Smooth muscle cell (in vitro differentiated cells): ENCODE data around the gene IDH3G. TPM values are rescaled to one million over a fixed set of nuclear protein-coding genes. Genes with fewer than 3 reads are reported as not detected.

Experiments
- DNase-seq: peaks from one replicate; lab custom pipeline; 2025; ENCODE audit not compliant: unreplicated experiment; lab: John Stamatoyannopoulos, UW
- H2AFZ ChIP-seq: fragments of 200-600 bp; sonication (generic); 2 replicates; pipeline ENCODE4 v1.6.0; 2016; ENCODE audit warnings: antibody characterized with exemption, low read depth, mild to moderate bottlenecking
- H3F3A ChIP-seq: fragments of 200-600 bp; sonication (generic); 2 replicates; pipeline ENCODE4 v1.6.0; 2017; ENCODE audit warnings: antibody characterized with exemption, low read depth
- H3K27ac ChIP-seq: fragments of 200-600 bp; sonication (generic); 2 replicates; pipeline ENCODE4 v1.5.1; 2016; ENCODE audit warnings: low read depth, mild to moderate bottlenecking
- H3K27me3 ChIP-seq: fragments of 200-600 bp; sonication (generic); 2 replicates; pipeline ENCODE4 v1.6.1; 2016; ENCODE audit warnings: low read depth, mild to moderate bottlenecking
- H3K36me3 ChIP-seq: fragments of 200-600 bp; sonication (generic); 2 replicates; pipeline ENCODE4 v1.5.1; 2016; ENCODE audit warnings: low read depth
- H3K4me1 ChIP-seq: fragments of 200-600 bp; sonication (generic); 2 replicates; pipeline ENCODE4 v1.5.1; 2016; ENCODE audit warnings: low read depth
- H3K4me2 ChIP-seq: fragments of 200-600 bp; sonication (generic); 2 replicates; pipeline ENCODE4 v1.6.0; 2016; ENCODE audit warnings: mild to moderate bottlenecking
- H3K4me3 ChIP-seq: fragments of 200-600 bp; sonication (generic); 2 replicates; pipeline ENCODE4 v1.5.1; 2016; ENCODE audit warnings: mild to moderate bottlenecking
- H3K79me2 ChIP-seq: fragments of 200-600 bp; sonication (generic); 2 replicates; pipeline ENCODE4 v1.6.0; 2016; ENCODE audit warnings: low read depth, mild to moderate bottlenecking
- H3K9ac ChIP-seq: fragments of 200-600 bp; sonication (generic); 2 replicates; pipeline ENCODE4 v1.6.0; 2016; ENCODE audit warnings: low read depth
- H3K9me3 ChIP-seq: fragments of 200-600 bp; sonication (generic); replicated peaks from 2 replicates; pipeline ENCODE4 v1.5.1; 2016; ENCODE audit warnings: low read depth
- H4K20me1 ChIP-seq: fragments of 200-600 bp; sonication (generic); 2 replicates; pipeline ENCODE4 v1.6.0; 2016; ENCODE audit warnings: low read depth
- WGBS: methylation state at CpG from one replicate; pipeline ENCODE4 v1.1.7; 2016; ENCODE audit warnings: low lambda C conversion rate; 5-methylcytosine and 5-hydroxymethylcytosine counted together
- polyA plus RNA-seq: library from polyadenylated mRNA; unstranded; fragments of >200 nt; fragmentation: Nextera tagmentation; extraction: Ambion mirVana; gene quantifications from 2 replicates; pipeline ENCODE4 v1.2.1, GENCODE V29; 2016
- total RNA-seq: library from RNA; depleted of rRNA; stranded (reverse); fragments of >200 nt; gene quantifications from 2 replicates; pipeline ENCODE4 v1.2.3, GENCODE V29; 2014
- TF ChIP-seq, protein P1 (sequence below): fragments of 200-600 bp; sonication (generic); IDR thresholded peaks from 2 replicates; pipeline ENCODE4 v1.5.1; 2017; ENCODE audit warnings: borderline replicate concordance, mild to moderate bottlenecking, antibody characterized with exemption; ENCODE audit not compliant: insufficient read depth, poor library complexity, severe bottlenecking

IDH3G gene
- total and polyA plus RNA-seq, 2 experiments from 2014 or later, result 86.0 to 88.9 TPM

DNA sequence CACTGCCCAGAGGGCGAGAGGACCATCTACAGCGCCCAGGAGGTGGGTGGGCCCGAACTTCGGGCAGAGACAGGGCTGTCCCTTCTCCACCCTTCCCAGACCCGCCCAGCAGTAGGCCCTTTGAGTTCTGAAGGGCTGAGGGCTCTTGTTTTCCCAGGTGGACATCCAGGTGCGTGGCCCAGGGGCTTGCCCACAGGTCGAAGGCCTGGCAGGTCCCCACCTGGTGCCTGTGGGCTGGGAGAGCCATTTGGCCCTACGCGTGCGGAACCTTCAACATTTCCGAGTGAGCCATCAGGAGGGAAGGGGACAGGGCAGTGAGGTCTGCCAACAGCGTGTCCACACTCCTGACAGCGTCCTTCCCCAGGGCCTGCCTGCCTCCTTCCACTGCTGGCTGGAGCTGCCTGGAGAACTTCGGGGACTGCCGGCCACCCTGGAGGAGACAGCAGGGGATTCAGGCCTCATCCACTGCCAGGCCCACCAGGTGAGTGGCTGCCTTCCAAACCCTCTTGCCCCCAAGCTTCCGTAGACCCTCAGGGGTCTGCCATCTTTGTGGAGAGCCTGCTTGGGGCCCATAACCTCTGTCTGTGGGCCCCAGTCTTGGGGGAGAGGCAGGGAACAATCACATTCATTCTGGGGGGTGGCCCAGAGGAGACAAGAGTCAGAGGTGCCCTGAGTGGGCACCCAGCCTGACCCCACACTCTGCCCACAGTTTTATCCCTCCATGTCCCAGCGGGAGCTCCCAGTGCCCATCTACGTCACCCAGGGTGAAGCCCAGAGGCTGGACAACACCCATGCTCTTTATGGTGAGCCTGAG lies 23.4 kb downstream of the IDH3G start:
- WGBS, result 87% methylated on average over 18 of the region's 18 CpGs
- H4K20me1 ChIP-seq, result no peaks in the 10 kb centered on the region
- no peak overlapping the region for H3K4me3 ChIP-seq
- TF ChIP-seq, protein P1, sequence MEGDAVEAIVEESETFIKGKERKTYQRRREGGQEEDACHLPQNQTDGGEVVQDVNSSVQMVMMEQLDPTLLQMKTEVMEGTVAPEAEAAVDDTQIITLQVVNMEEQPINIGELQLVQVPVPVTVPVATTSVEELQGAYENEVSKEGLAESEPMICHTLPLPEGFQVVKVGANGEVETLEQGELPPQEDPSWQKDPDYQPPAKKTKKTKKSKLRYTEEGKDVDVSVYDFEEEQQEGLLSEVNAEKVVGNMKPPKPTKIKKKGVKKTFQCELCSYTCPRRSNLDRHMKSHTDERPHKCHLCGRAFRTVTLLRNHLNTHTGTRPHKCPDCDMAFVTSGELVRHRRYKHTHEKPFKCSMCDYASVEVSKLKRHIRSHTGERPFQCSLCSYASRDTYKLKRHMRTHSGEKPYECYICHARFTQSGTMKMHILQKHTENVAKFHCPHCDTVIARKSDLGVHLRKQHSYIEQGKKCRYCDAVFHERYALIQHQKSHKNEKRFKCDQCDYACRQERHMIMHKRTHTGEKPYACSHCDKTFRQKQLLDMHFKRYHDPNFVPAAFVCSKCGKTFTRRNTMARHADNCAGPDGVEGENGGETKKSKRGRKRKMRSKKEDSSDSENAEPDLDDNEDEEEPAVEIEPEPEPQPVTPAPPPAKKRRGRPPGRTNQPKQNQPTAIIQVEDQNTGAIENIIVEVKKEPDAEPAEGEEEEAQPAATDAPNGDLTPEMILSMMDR, result no peak
- no peak overlapping the region for H3K9ac ChIP-seq
- no peaks in the 10 kb centered on the region for H3K36me3 ChIP-seq
- no peaks in the 10 kb centered on the region for H3F3A ChIP-seq
- DNase-seq, result no peak
- H2AFZ ChIP-seq, result no peak overlapping the region
- H3K27me3 ChIP-seq, result no peaks in the 10 kb centered on the region
- no peaks in the 10 kb centered on the region for H3K9me3 ChIP-seq
- no peak overlapping the region for H3K27ac ChIP-seq
- H3K4me2 ChIP-seq, result no peak overlapping the region
- H3K79me2 ChIP-seq, result no peaks in the 10 kb centered on the region
- no peaks in the 10 kb centered on the region for H3K4me1 ChIP-seq

DNA sequence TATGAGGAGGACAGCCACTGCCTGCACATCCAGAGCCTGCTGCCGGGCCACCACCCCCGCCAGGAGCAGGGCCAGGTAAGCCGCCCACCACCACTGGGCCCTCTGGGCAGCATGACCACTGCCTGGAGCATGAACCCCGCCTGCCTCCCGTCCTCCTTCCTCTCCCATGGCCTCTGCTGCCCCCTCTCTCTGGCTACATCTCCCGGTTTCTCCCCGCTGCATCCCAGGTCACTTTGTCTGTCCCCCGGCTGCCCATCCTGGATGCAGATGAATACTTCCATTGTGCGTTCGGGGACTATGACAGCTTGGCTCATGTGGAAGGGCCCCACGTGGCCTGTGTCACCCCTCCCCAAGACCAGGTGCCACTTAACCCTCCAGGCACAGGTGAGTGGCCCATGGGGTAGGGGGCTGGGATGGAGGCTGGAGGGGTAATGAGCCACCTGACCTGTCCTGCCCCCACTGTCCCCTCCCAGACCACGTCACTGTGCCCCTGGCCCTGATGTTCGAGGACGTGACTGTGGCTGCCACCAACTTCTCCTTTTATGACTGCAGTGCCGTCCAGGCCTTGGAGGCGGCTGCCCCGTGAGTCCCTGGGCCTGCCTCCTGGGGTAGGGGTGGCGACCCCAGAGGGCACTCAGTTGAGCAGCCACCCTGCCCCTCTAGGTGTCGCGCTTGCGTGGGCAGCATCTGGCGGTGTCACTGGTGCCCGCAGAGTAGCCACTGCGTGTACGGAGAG lies 24.1 kb downstream of the IDH3G start:
- H3K27me3 ChIP-seq, result no peaks in the 10 kb centered on the region
- H3K9ac ChIP-seq, result no peak overlapping the region
- H2AFZ ChIP-seq, result no peak overlapping the region
- 87% methylated on average over 25 of the region's 25 CpGs for WGBS
- no peak overlapping the region for H3K4me2 ChIP-seq
- no peaks in the 10 kb centered on the region for H3F3A ChIP-seq
- TF ChIP-seq, protein P1, result no peak
- H3K4me1 ChIP-seq, result no peaks in the 10 kb centered on the region
- no peak for DNase-seq
- H3K9me3 ChIP-seq, result no peaks in the 10 kb centered on the region
- H3K79me2 ChIP-seq, result no peaks in the 10 kb centered on the region
- no peak overlapping the region for H3K4me3 ChIP-seq
- H3K36me3 ChIP-seq, result no peaks in the 10 kb centered on the region
- no peaks in the 10 kb centered on the region for H4K20me1 ChIP-seq
- H3K27ac ChIP-seq, result no peak overlapping the region

DNA sequence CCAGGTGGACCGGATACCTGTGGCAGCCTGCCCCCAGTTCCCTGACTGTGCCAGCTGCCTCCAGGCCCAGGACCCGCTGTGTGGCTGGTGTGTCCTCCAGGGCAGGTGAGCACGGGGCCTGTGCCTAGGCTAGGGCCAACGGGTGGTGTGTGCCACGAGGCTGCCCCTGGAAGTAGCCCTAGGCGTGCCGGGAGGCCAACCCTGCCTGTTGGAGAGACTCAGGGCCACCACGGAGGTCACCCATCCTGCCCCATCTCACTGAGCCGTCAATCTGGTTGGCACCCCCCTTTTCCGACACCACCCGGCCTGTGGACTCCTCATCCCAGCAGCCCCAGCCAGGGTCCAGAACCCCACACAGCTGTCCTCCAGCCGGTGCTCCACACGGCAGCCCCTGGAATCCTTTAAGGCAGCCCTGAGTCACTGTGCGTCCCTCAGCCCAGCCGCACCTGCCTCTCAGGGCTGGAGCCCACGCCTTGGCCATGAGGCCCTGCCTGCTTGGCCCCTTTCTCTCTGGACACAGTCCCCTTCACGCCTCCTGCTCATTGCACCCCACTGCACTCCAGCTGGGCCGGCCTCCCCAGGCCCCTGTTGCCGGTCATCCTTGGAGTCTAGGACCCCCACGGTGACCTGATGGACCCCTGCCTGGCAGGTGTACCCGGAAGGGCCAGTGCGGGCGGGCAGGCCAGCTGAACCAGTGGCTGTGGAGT lies 24.9 kb downstream of the IDH3G start:
- Histone ChIP-seq H3K4me1 (no peaks in the 10 kb centered on the region), H4K20me1 (no peaks in the 10 kb centered on the region), H3K27ac (no peak overlapping the region), H3F3A (no peaks in the 10 kb centered on the region), H3K9ac (no peak overlapping the region), H3K27me3 (no peaks in the 10 kb centered on the region), H3K79me2 (no peaks in the 10 kb centered on the region), H3K9me3 (no peaks in the 10 kb centered on the region), H2AFZ (no peak overlapping the region), H3K4me3 (no peak overlapping the region), H3K4me2 (no peak overlapping the region), H3K36me3 (no peaks in the 10 kb centered on the region)
- 87% methylated on average over 23 of the region's 23 CpGs for whole genome bisulfite sequencing
- TF ChIP-seq, protein P1, result no peak
- no peak for DNase-seq
